GM13976 (cell line): ENCODE results near the gene PTPRG.
"Not testable (repeated sequence)": the region's sequence is repeated elsewhere in the genome, so short reads cannot be mapped to it uniquely, and the experiment has no call there.

Experiments used
- DNase-seq: peaks from one replicate; pipeline ENCODE4 v3.0.0; 2012; ENCODE audit warnings: low spot score
- CTCF ChIP-seq: IDR thresholded peaks from 2 replicates; pipeline ENCODE4 v1.5.1; 2012; ENCODE audit warnings: borderline replicate concordance, mild to moderate bottlenecking; ENCODE audit not compliant: insufficient read depth; ENCODE audit errors: extremely low read depth, missing control alignments, control extremely low read depth
- in situ Hi-C: fragments of 300-500 bp; cut with MboI; formaldehyde crosslinking; loops from one replicate; pipeline ENCODE4 v1.12.0; 2022; ENCODE audit warnings: low sequenced_read_pairs, mixed read lengths, inconsistent platforms; ENCODE audit not compliant: unreplicated experiment

PTPRG gene

DNA sequence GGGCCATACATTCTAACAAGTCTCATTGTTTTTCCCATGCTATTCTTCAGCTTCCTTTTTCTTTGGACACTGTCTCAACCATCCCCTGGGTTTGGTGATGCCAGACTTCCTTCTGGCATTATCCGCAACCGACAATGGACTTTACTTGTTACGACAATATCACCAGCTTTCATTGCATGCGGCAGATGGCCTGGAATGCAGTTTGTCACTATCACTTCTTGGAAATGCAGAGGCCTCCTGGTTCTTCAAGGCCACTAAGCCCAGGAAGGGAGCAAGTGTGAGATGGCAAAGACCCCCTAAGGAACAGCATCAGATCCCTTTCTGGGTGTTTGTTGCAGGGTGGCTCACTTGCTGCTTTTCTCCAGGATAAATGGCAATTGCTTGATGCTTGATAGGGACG, 128.6 kb downstream of the PTPRG start:
- TF ChIP-seq CTCF, result no peak
- in situ Hi-C loops, result no loop called here
- no peak for DNase-seq

DNA sequence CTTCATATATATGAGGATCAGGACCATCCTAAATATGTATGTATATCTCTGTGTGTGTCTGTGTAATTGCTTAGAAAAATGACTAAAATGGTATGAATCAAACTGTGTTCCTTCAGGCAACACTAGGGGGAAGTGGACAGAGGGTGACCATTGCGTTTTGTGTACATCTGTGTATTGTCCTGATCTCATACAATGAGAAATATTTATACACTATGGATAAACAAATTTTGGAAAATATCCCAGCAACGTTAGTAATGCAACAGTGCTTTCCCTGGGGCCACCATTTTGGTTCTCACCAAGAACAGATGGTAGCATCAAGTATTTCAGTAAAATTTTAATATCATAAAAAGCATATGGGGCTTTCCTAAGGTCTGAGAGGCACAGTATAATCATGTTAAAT, 130.1 kb downstream of the PTPRG start:
- in situ Hi-C loops, result no loop called here
- no peak for TF ChIP-seq CTCF
- no peak for DNase-seq

GRCh38 chr3:61697301-61697700, 135.9 kb downstream of the PTPRG start:
- DNase-seq, result no peak
- no peak for TF ChIP-seq CTCF
- in situ Hi-C loops, result no loop called here

DNA sequence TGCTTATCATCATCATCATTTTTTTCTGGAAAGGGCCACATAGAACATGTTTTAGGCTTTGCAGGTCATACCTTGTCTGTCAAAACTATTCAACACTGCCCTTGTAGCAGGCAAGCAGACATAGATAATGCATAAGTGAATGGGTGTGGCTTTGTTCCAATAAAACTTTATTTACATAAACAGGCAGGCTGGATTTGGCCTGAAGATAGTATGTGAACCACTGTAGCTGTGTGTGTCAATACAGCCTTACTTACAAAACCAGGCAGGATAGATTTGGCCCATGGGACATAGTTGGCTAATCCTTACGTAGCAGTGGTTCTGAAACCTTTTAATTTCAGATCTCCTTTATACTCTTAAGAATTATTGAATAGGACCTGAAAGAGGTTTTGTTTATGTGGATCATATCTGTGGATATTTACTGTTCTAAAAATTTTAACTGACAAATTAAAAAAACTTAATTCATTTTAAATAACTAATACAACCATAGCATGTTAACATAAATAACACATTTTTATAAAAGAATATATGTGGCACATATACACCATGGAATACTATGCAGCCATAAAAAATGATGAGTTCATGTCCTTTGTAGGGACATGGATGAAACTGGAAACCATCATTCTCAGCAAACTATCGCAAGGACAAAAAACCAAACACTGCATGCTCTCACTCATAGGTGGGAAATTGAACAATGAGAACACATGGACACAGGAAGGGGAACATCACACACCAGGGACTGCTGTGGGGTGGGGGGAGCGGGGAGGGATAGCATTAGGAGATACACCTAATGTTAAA, 137.1 kb downstream of the PTPRG start:
- DNase-seq, in situ Hi-C loops: not testable (repeated sequence)

GRCh38 chr3:61699622-61700021, 138.3 kb downstream of the PTPRG start:
- in situ Hi-C loops, result no loop called here
- no peak for TF ChIP-seq CTCF
- DNase-seq, result no peak

- no peak for TF ChIP-seq CTCF
- in situ Hi-C loops, result no loop called here
- DNase-seq, result no peak
Measured at GRCh38 chr3:61701011-61701410, 139.6 kb downstream of the PTPRG start.

DNA sequence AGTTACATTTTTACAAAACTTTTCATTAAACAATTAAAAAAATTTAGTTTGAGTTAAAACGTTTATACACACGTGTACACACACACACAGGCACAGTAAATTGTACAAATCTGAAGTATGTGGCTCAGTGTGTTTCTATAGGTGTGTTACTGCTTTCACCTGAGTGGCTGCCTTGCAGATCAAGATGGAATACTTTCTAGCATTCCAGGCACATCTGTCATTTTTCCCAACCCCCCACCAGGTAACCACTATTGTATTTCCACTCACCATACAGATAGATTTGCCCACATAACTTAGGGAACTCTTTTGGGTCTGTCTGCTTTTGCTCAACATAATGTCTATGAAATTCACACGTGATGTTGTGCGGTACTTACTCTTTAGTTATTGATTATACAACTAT, 141.1 kb downstream of the PTPRG start:
- no peak for TF ChIP-seq CTCF
- DNase-seq, result no peak
- in situ Hi-C loops, result no loop called here
